RCC 7860 (cell line): ENCODE results near the gene LAMTOR5.
"Not testable (repeated sequence)": the region's sequence is repeated elsewhere in the genome, so short reads cannot be mapped to it uniquely, and the experiment has no call there.

Source experiments
- DNase-seq: peaks from one replicate; pipeline ENCODE4 v3.0.0-alpha.2; 2015; ENCODE audit warnings: low spot score
- FAIRE-seq: peaks from 2 replicates; lab custom pipeline; 2012; peaks lifted over from hg19 to GRCh38; lab: Jason Lieb, UNC

The LAMTOR5 gene

DNA sequence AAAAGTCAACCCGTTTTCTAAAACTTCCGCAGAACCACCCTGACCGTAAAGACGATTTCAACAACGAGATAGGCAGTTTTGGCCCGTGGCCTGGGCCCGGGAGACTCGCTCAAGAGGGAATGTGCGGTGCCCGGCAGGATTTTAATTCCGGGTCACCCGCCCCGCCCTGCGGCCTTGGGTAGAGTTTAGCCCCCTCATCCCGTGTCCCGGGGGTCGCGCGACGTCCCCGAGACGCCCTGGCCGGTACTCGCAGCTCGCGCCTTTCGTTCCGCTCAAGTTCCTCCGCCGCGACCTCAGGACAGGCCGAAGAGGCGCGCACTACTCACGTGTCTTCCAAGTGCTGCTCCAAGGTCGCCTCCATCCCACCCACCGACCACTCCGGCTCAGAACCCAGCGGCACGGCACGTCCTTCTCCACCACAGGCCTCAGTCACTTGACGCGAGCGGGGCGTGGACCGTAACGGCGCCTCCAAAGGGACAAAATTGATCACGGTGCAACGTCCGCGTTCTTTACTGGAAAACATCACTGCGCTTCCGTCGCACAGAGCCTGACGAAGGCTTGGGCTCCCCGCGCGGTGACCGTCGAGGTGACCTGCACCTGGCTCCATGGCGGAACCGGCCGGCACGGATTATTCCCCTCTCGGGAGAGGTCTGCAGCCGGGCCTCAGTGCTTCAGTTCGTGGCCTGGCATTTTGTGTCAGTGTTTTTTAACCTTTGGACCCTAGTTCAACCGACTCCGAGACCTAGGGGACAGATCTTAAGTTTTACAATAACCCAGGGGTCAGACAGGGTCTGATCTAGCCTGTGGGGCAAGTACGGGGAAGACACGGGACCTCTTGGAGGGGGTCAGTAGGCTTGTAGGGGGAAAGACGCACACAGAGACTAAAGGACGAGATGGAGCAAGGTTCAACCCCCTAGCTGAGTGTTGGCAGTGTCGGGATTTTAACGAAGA, at the start of gene LAMTOR5:
Gene LAMTOR5 (minus strand): TSS at position 435 of the 951 bp plus-strand sequence. CDS start 74 bp downstream, at position 361.
- FAIRE-seq = peak; percentile 54

DNA sequence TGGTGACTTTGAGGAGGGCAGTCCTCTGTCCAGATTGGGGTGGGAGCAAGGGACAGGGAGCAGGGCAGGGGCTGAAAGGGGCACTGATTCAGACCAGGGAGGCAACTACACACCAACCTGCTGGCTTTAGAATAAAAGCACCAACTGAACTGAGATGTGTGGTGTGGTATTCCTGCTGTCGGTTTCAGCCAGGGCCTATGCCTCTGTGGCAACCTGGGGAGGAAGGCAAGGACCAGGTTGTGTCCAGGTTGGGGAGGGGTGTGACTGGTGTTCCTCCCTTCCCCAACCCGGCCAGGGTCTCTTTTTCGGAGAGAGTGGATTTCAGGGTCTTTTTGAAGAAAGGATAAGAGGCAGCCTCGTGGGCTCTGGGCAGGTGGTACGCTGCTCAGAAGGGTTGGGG, 49.7 kb upstream of the LAMTOR5 start:
- FAIRE-seq (no peak), DNase-seq (no peak)

More for the DNA sequence above, at the start of gene LAMTOR5:
- DNase-seq = peak; percentile 82

DNA sequence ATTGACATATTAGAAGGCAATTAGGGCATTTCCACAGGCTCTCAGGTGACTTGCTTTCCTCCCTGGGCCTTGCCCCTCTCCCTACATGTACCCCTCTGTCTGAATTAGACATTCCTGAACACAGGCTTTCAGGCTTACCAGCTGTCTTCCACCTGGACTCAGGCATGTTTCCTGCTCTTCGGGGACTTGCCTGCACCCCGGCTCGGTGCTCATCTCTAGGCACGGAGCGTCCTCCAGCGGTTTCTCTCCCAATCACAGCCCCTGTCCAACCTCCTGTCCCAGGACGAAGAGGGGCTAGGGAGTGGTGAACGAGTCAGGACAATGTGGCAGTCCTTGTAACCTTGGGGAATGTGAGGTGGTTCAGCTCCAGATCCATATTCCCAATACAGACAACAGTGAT, 47.7 kb upstream of the LAMTOR5 start:
- FAIRE-seq (no peak), DNase-seq (no peak)

DNA sequence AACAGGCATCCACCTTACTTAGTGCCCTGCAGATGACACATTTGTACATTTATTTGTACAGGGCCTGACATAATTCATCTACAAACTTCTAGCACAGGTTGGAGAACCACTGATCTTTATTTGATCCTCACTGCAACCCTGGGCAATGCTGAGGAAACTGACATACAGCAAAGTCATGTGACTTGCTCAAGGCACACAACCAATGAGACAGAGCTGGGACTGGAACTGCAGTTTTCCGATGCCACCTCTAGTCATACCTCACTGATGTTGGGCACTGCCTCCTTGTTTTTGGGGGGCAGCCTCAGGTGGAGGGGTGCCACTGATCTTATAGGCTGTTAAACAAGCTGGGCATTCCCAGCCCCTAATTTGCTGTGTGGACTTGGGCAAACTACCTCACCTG, 46.8 kb upstream of the LAMTOR5 start:
- DNase-seq = no peak
- no peak for FAIRE-seq

DNA sequence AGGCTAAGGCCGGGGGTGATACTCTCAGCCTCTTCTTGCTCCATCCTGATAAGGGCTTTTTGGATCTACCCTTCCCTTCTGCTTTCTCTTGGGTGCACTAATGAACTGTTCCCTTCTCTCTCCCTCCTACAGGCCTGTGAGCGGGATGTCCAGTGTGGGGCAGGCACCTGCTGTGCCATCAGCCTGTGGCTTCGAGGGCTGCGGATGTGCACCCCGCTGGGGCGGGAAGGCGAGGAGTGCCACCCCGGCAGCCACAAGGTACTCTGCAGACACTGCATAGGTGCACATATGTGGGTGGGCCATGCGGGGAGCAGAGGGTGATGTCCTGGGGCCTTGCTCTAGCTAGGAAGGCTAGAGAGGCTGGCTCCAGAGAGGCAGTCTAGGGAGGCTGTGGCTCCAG, 46.3 kb upstream of the LAMTOR5 start:
- DNase-seq = no peak
- no peak for FAIRE-seq

DNA sequence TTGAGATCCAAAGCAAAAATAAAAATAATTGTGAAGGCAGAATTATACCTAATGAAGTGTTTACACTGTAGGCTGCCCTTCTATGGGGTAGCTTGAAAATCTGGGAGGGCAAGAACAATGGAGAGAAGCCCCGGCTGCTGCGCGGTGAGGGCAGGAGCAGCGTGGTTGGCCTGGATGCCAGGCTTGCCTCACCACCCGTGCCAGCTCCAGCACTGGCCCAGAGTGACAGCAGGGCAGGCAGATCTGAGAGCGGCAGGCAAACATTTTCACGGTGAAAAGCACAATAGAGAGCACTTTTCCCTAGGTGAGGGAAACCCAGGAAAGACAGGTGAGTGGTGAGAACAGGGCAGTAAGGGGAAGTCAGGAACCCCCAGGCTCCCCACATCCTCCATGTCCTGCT, 44.8 kb upstream of the LAMTOR5 start:
- FAIRE-seq (no peak), DNase-seq (no peak)

DNA sequence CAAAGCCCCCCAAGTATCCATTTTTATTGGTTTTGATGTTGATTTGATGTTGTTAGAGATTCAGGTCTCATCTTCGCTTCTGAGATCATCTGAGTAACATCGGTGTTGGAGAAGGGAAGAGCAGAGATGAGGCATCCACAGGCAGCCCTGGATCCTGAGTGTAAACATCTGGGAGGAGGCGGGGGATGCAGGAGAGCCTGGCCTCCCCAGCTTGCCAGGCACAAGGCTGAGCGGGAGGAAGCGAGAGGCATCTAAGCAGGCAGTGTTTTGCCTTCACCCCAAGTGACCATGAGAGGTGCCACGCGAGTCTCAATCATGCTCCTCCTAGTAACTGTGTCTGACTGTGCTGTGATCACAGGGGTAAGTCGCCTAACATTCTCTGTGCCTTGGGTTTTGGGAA, 43.4 kb upstream of the LAMTOR5 start, which contains the start of gene PROK1:
Gene PROK1 (plus strand): TSS at position 221 of the 400 bp plus-strand sequence. CDS start 68 bp downstream, at position 289.
- FAIRE-seq (no peak), DNase-seq (no peak)

DNA sequence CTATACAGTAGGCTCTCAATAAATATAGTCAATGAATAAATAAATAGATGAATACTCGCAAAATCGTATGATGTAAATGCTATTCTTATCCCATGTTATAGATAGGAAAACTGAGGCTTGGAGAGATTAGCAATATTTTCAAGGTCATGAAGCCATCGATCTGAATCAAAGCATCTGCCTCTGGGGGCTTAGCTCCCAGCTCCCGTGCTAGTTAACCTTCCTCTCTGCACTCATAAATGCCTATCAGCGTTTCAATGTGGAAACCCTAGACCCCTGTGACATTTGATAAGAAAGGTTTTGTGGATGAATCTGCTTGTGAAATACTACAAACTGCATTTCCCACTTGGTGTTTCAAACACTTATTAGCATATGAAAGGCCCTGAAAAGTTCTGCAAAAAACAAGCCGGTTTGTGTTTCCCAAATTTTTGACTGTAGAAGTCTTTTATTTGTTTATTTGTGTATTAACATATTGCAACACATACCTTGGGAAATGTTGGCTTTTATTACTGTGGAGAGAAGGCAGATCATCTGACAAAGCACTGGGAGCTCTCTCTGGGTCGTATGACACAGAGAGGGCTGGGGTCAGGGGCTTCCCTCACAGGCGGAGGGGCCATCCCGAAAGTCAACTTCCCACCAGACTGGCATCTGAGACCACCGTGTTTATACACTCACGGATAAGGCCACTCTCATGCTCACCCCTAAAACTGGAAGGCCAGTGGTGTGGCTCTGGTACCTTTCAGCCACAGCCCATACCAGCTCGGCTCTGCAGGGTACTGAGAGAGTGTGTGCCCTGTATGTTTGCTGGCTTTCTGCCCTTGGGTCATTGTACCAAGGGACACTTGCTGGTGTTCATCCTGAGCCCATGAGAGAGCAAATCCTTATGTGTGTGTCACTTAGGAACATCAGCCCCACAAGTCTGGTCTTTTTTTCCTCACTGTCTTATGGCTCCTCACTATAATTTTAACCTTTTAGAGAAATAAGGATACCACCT, 42.5 kb upstream of the LAMTOR5 start:
- FAIRE-seq = no peak

DNA sequence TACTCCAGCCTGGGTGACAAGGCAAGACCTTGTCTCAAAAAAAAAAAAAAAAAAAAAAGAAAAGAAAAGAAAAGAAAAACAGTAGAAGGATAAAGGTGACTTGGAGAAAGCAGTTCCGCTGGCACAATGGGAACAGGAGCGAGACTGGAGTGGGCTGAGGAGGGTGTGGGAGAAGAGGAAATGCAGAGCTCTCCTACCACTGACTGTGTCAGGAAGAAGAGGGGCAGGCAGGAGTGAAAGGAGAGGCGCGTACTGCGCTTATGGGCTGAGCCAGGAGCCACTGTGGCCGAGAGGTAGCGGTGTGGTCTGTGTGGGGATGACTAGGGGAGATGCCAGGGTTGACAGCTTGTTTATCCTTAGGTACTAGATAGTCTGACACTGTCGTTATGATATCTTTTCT, 37.1 kb upstream of the LAMTOR5 start:
- no peak for DNase-seq
- FAIRE-seq = no peak

More for the DNA sequence above, 42.5 kb upstream of the LAMTOR5 start:
- DNase-seq = no peak

DNA sequence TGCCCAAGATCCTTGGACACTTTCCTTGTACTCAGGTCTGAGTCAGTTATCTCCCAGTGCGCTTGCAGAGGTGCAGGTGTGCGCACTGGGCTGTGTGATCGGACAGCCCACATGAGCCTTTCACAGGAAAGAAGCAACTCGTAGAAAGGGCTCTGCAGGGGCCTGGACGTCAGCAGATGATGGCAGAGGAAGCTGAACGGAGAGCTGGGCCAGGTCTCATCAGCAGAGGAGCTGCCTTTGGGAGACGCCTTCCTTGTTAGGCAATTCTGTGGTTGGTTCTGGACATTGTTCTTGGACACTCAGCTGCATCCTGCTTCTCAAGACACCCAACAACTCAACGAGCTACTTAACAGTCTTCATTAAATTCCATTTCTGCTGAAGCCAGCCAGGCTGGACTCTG, 36.0 kb upstream of the LAMTOR5 start:
- no peak for FAIRE-seq
- no peak for DNase-seq

DNA sequence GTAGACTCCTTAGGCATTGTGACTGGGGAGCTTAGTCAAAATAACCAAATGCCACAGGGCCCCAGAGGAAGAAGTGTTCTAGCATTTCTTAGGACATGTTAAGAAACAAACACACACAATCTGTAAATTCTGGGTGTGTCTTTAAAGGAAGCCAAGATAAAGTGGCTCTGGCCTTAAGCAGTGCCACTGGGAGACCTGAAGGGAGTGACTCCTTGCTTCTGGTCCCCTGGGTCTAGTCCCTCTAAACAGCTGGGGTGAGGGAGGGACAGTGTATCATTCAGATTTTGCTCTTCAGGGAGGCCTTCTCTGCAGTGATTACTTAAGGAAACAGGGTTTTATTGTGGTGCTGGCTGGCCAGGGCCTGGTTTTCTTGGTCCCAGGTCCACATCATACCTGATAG, 34.4 kb upstream of the LAMTOR5 start:
- no peak for DNase-seq
- FAIRE-seq = no peak

DNA sequence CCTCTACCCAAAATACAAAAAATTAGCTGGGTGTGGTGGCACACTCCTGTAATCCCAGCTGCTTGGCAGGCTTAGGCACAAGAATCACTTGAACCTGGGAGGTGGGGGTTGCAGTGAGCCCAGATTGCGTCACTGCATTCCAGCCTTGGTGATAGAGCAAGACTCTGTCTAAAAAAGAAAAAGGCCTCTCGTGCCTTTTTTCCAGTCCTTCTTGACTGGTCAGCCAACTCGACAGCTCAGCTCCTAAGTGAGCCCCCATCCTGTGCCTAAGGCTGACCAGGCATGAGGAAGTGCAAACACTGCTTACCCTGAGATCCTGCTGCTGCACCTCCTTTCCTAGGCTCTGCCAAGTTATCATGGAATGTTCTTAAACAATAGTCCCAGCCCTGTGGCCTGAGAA, 33.4 kb upstream of the LAMTOR5 start:
- FAIRE-seq = no peak

DNA sequence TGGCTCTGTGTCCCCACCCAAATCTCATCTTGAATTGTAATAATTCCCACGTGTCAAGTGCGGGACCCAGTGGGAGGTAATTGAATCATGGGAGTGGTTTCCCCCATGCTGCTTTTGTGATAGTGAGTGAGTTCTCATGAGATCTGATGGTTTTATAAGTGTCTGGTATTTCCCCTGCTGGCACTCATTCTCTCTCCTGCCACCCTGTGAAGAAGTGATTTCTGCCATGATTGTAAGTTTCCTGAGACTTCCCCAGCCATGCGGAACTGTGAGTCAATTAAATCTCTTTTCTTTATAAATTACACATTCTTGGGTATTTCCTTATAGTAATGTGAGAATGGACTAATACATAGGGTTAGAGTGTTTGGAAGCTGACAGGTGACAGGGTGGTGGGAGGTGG, 32.4 kb upstream of the LAMTOR5 start:
- not testable (repeated sequence) for DNase-seq, FAIRE-seq

More for the DNA sequence above, 33.4 kb upstream of the LAMTOR5 start:
- no peak for DNase-seq

DNA sequence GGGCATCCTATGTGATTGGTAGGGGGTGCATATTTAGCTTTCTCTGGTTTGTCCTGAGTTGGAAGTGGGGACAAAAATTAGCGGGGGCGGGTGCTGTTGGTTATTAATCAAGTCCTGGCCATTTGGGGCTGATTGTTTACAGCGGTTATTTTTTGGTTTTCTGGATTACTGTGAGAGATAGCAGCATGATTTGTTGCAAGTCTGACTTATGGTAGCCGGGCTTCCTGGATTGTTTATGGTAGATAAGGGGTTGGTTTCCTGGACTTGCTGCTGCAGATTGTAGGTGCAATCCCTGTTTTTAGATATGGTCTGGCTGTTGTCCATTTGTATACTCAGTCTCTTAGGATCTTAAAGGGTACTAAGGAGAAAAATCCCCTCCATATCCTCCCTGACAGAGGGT, 31.4 kb upstream of the LAMTOR5 start:
- no peak for DNase-seq
- no peak for FAIRE-seq

DNA sequence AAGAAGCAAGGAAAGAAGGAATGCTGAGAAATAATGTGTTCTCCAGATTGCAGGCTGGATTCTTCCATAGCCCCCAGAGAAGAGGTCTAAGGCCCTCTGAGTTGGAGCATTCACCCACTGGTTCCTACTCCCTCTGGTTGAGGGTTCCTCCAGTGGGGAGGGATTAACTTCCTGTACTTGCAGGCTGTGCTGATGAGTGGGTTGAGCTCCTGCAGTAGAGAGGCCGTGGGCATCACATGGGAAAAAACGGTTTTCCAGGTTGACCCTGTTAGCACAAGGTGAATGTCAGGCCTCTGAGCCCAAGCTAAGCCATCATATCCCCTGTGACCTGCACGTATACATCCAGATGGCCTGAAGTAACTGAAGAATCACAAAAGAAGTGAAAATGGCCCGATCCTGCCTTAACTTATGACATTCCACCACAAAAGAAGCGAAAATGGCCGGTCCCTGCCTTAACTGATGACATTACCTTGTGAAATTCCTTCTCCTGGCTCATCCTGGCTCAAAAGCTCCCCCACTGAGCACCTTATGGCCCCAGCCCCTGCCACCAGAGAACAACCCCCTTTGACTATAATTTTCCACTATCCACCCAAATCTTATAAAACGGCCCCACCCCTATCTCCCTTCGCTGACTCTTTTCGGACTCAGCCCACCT, 30.3 kb upstream of the LAMTOR5 start:
- DNase-seq, FAIRE-seq: not testable (repeated sequence)

DNA sequence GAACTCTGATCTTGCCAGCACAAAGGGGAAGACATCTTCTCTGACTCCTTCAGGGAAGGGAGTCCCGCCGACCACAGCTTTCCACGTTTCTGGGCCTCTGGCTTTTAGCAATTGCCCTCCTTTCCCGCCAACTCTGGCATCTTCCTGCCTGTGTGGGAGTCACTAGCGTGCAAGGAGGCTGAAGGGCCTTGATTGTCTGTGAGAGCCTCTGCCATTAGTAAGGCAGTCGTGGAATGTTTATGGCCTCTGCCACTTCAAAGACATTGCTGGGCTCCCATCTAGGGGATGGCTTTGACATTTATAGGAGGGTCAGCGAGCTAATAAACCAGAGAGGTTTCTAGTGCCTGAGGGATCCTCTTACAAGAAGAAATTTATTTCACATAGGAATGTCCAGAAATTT, 29.1 kb upstream of the LAMTOR5 start:
- FAIRE-seq (no peak), DNase-seq (no peak)

DNA sequence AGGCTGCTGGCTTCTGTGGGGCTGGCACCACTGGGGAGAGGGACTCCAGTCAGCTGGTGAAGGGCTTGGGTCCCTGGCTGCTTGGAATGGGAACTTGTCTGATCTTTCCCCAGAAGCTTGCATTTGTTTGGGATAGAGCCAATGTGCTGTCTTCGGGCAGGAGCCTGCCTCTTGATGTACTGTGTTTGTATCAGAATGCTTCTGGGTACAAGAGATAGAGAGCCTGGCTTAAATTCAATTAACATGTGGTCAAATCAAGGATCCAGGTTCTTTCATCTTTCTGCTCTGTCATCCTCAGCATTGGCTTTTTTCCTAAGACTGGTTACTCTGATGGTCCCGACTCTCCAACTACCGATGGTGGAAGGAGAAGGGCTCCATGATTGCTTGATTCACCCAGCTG, 27.5 kb upstream of the LAMTOR5 start:
- FAIRE-seq (no peak), DNase-seq (no peak)

DNA sequence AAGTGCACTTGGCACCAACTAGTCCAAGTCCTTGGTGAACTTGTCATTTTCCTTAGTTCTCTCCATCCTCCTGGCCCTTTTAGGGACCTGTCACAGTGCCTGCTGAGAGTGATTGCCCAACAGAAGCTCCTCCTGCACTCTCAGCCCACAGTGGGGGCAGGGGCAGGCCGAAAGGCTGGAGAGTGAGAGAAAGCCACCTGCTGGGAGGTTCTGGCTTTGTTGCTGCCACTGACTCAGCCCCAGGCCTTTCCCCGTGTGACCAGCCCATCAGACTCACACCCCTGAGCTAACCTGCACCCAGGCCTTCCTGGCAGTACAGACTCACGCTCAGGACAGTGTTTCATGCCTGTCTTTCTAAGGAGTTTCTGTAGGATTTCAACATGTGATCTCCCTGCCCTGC, 26.3 kb upstream of the LAMTOR5 start:
- FAIRE-seq (no peak), DNase-seq (peak; percentile 28)

DNA sequence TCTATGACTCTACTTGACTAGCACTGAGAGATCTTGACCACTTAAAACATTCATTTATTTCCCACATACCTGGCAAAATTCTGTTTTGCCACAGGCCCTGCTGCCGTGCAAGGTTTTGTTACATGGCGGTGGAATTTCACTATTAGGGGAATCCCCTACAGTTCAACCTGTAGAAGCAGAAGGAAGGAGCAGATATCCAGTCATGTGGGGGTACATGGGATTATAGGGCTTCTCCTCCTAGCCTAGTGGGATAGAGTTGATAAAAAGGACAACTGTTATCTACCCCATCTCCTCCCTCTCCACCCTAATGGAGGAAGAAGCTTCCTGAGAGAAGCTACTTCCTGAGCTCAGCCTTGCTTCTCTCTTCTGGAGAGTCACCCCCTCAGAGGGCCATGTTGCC, 25.7 kb upstream of the LAMTOR5 start:
- FAIRE-seq (no peak), DNase-seq (no peak)

DNA sequence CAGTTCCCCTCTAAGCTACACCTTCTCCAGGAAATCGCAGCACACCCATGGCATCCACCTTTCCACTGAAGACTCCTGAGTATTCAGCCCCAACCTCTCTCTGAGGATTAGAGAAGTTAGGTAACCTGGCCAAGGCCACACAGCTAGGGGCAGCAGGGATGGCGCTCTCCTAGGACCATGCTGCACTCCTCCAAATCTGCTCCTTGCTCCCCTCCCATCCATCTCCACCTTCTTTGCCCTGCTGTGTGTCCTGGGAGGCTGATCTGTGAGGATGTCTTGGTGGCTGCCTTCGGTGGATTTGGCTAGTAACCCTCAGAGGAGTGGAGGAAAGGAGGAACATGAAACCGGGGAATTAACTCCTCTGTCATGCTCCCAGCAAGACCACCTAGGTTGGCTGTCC, 23.4 kb upstream of the LAMTOR5 start:
- DNase-seq (no peak), FAIRE-seq (no peak)

DNA sequence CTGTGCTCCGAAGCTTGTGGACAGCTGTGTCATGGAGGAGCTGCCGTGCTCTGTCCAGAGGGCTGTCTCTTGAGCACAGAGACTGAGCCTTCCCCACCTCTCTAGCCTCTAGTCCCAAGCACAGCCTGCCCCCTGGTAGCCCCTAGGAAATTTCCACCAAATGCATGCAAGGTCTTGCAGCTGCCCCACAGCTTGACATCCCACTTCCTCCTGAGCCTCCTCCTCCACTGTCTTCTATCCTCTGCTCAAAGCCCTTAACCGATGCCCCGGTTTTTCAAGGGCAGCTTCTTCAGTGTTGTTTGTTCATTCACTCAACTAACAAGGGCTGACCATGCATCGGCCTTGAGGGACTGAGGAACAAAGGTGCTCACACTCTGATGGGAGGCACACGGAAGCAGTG, 22.9 kb upstream of the LAMTOR5 start:
- FAIRE-seq = no peak

More for the DNA sequence above, 22.9 kb upstream of the LAMTOR5 start:
- no peak for DNase-seq
